Measurements from ENCODE around the gene SLIT3.
A peak's percentile ranks its signal among the peaks of the same experiment; 100 is the strongest.

DNA sequence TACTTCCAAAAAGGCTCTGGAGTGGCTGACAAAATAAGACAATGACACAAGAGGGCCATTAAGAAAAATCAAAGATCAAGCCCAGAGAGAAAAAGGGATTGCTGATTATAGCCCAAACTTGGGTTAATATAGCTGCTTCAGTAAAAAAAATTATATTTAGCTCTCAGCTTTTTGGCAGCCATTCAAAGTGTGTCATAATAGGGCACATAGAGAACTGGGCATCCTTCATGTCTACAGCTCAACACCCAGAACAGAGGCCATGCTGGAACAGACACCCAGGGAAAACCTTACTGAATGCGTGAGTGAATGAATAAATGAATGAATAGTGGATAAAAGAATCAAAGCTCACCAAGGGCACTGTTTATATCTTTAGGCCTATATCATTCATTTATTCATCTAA is 110.1 kb downstream of the SLIT3 start:
- TF ChIP-seq, protein P1, sequence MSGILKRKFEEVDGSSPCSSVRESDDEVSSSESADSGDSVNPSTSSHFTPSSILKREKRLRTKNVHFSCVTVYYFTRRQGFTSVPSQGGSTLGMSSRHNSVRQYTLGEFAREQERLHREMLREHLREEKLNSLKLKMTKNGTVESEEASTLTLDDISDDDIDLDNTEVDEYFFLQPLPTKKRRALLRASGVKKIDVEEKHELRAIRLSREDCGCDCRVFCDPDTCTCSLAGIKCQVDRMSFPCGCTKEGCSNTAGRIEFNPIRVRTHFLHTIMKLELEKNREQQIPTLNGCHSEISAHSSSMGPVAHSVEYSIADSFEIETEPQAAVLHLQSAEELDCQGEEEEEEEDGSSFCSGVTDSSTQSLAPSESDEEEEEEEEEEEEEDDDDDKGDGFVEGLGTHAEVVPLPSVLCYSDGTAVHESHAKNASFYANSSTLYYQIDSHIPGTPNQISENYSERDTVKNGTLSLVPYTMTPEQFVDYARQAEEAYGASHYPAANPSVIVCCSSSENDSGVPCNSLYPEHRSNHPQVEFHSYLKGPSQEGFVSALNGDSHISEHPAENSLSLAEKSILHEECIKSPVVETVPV (CRISPR knock-in tag; IDR thresholded peaks at IDR 0.05), result no peak
- TF ChIP-seq BACH2 (CRISPR knock-in tag; IDR thresholded peaks at IDR 0.05; ENCODE audit: borderline replicate concordance), result no peak
- TF ChIP-seq TCF4 (CRISPR knock-in tag; IDR thresholded peaks at IDR 0.05; ENCODE audit: borderline replicate concordance), result no peak
- no peak for TF ChIP-seq RARB (CRISPR knock-in tag; IDR thresholded peaks at IDR 0.05)
- TF ChIP-seq, protein P2, sequence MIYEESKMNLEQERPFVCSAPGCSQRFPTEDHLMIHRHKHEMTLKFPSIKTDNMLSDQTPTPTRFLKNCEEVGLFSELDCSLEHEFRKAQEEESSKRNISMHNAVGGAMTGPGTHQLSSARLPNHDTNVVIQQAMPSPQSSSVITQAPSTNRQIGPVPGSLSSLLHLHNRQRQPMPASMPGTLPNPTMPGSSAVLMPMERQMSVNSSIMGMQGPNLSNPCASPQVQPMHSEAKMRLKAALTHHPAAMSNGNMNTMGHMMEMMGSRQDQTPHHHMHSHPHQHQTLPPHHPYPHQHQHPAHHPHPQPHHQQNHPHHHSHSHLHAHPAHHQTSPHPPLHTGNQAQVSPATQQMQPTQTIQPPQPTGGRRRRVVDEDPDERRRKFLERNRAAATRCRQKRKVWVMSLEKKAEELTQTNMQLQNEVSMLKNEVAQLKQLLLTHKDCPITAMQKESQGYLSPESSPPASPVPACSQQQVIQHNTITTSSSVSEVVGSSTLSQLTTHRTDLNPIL (CRISPR knock-in tag; IDR thresholded peaks at IDR 0.05; ENCODE audit: low read depth), result no peak
- TF ChIP-seq, protein P3, sequence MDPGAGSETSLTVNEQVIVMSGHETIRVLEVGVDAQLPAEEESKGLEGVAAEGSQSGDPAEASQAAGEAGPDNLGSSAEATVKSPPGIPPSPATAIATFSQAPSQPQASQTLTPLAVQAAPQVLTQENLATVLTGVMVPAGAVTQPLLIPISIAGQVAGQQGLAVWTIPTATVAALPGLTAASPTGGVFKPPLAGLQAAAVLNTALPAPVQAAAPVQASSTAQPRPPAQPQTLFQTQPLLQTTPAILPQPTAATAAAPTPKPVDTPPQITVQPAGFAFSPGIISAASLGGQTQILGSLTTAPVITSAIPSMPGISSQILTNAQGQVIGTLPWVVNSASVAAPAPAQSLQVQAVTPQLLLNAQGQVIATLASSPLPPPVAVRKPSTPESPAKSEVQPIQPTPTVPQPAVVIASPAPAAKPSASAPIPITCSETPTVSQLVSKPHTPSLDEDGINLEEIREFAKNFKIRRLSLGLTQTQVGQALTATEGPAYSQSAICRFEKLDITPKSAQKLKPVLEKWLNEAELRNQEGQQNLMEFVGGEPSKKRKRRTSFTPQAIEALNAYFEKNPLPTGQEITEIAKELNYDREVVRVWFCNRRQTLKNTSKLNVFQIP (CRISPR knock-in tag; IDR thresholded peaks at IDR 0.05; ENCODE audit: borderline replicate concordance, low read depth), result no peak
- TF ChIP-seq ZFP3 (CRISPR knock-in tag; IDR thresholded peaks at IDR 0.05), result no peak
- TF ChIP-seq, protein P4, sequence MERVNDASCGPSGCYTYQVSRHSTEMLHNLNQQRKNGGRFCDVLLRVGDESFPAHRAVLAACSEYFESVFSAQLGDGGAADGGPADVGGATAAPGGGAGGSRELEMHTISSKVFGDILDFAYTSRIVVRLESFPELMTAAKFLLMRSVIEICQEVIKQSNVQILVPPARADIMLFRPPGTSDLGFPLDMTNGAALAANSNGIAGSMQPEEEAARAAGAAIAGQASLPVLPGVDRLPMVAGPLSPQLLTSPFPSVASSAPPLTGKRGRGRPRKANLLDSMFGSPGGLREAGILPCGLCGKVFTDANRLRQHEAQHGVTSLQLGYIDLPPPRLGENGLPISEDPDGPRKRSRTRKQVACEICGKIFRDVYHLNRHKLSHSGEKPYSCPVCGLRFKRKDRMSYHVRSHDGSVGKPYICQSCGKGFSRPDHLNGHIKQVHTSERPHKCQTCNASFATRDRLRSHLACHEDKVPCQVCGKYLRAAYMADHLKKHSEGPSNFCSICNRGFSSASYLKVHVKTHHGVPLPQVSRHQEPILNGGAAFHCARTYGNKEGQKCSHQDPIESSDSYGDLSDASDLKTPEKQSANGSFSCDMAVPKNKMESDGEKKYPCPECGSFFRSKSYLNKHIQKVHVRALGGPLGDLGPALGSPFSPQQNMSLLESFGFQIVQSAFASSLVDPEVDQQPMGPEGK (CRISPR knock-in tag; IDR thresholded peaks at IDR 0.05; ENCODE audit: borderline replicate concordance), result no peak
- TF ChIP-seq SNAI2 (CRISPR knock-in tag; IDR thresholded peaks at IDR 0.05), result no peak
- no peak for TF ChIP-seq ARNTL (CRISPR knock-in tag; IDR thresholded peaks at IDR 0.05; ENCODE audit: borderline replicate concordance, low read depth)
- TF ChIP-seq GLIS3 (CRISPR knock-in tag; IDR thresholded peaks at IDR 0.05), result no peak
- no peak for TF ChIP-seq ESRRG (CRISPR knock-in tag; IDR thresholded peaks at IDR 0.05)
- 0 out of 2 replicates have a peak, but pooled peaks have one; percentile 13 for TF ChIP-seq ISL1 (CRISPR knock-in tag; IDR thresholded peaks at IDR 0.05)

All from SK-N-SH treated with all-trans-retinoic acid at 6 μM for 48 hours (cell line).